Stimulated activated CD4-positive, alpha-beta T cell treated with anti-CD3 and anti-CD28 coated beads, TNF-alpha, amount 100 ng/mL, for 48 hours (primary cell): ENCODE results near the gene PRR16.

Experiments used
- DNase-seq, 3 donors: peaks; one replicate each; pipeline ENCODE4 v3.0.0-alpha.2; 2020; ENCODE audit warnings: low read depth in 3 of 3

PRR16 gene

GRCh38 chr5:120576588-120576987, 112.5 kb downstream of the PRR16 start:
- no peak for DNase-seq

DNA sequence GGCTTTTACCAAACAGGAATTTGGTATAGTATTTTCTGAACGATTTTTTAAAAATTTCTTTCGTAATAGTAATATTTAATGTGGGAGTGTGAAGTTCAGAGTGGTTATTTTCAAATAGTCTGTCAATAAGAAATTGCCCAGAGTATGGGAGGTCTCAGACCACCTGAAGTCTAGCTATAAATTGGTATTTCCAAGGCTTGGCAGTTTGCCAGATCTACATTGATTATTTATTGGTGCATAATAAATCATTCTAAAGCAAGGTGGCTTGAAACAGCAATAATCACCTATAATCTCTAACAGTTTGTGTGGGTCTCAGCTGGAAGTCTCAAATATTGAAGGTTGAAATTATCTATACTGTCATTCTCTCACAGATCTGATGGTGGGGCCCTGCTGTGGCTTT, 118.5 kb downstream of the PRR16 start:
- no peak for DNase-seq

GRCh38 chr5:120586646-120587045, 122.5 kb downstream of the PRR16 start:
- DNase-seq, result no peak

GRCh38 chr5:120591911-120592310, 127.8 kb downstream of the PRR16 start:
- no peak for DNase-seq

DNA sequence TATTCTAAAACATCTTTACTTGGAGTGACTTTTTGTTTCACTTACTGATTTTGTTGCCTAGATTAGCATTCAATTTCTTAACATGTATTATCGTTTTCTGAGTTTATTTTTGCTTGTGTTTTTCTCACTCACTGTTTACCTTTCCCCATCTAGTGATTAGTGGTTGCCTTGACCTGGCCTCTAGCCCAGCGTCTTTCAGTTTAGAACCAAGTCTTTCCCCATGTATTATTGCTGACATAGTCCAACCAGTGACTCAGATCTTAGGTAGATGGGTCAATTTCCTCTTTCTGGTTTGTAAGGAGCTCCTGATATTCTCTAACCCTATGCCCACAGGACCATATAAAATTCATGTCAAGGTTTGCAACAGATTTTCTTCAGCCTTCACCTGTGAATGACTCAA, 135.5 kb downstream of the PRR16 start:
- DNase-seq, result no peak

DNA sequence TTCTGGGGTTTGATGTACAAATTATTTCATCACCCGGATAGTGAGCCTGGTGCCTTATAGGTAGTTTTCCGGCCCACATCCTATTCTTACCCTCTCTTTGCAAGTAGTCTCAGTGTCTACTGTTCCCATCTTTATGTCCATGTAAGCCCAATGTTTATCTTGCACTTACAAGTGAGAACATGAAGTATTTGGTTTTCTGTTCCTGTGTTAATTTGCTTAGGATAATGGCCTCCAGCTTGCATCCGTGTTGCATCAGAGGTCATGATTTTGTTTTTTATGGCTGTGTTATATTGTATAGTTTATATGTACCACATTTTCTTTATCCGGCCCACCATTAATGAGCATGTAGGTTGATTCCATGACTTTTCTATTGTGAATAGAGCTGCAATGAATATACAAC, 136.5 kb downstream of the PRR16 start:
- DNase-seq, result no peak

GRCh38 chr5:120602033-120602432, 137.9 kb downstream of the PRR16 start:
- DNase-seq, result no peak

- no peak for DNase-seq
Observed at GRCh38 chr5:120604884-120605283, 140.8 kb downstream of the PRR16 start.

DNA sequence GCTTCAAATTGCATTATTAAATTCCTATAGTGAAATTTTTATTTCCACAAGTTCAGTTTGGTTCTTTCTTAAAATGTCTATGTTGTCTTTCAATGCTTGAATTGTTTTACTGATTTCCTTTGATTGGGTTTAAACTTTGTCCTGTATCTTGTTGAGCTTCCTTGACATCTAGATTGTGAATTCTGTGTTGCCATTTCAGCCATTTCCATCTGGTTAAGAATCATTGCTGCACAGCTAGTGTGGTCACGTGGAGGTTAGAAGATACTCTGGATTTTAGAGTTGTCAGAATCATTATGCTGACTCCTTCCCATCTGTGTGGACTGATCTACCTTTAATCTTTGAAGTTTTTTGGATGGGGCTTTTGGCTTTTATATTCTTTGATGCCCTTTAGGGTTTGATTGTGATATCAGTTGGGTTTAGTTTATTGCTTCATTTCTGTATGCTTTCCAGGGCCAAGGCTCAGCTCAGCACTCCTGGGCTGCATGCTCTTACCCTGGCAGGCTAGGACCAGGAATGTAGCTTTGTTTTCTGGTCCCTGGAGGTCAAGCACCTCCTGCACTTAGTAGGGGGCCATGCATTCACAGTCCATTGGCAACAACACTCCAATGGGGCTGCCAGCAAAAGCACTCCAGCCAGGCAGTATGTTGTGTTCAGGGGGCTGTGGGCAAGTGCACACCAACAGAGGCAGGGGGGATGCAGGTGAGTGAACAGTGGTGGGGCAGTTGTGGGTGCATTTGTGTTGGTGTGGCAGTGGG, 141.4 kb downstream of the PRR16 start:
- DNase-seq, result no peak

- DNase-seq, result no peak
Observed at GRCh38 chr5:120609570-120609969, 145.5 kb downstream of the PRR16 start.

GRCh38 chr5:120610145-120610544, 146.0 kb downstream of the PRR16 start:
- DNase-seq, result no peak

GRCh38 chr5:120613729-120614128, 149.6 kb downstream of the PRR16 start:
- no peak for DNase-seq

DNA sequence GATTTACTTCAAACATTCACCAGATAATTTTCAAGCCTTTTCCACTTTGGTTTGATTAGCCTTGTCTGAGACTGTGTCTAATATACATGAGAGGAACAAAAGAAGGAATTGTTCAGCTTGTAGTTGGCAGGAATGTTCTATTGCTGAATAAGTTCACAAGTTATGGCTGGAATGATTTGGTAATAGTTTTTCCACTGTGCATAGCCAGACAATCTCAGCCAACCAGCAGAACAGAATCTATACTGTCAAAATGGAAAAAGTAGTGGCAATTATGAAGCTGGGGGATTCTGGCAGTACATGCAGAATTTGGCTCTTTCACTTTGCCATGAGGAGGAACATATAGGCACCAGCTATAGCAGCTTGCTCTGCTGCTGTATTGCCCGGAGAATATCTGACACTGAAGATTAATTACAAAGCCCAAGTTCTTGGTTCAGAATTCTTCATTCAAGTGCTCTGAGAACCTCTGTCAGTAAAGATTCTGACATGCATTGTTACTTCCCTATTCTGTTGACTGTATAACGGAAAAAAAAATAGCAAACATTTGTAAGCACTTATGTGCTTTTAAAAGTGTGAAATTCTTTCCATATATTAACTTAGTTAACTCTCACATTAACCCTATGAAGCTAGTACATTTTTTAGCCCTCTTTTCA, 150.6 kb downstream of the PRR16 start:
- no peak for DNase-seq

DNA sequence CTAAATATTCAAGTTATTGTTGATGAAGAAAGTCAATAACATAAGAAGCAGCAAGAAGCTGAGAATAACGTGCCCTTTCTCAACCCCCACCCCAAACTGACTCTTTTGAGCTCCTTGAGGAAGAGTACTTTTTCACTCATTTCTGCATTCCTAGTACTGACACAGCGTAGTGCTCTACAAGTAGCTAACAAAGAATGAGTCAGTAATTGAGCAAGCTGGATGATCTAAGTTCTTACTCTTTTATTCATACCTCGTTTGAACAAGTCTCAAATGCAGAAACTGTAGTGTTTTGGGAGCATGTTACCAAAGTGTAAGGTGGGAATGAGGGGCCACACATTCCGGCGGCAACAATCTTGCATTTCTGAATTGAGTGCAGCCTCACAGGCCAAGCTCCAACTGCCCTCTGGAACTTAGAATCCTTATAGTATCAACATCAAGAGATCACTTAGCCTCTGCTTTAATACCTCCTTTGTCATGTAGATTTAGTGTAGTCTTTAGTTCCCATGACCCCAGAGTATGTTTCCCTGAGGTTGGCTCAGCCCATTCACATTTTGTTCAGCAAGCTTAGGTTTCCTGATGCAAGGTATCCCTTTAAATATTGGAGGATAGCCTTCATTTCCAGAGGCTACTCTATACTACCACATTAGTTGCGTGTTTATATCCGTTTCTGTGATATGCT, 152.0 kb downstream of the PRR16 start:
- no peak for DNase-seq

DNA sequence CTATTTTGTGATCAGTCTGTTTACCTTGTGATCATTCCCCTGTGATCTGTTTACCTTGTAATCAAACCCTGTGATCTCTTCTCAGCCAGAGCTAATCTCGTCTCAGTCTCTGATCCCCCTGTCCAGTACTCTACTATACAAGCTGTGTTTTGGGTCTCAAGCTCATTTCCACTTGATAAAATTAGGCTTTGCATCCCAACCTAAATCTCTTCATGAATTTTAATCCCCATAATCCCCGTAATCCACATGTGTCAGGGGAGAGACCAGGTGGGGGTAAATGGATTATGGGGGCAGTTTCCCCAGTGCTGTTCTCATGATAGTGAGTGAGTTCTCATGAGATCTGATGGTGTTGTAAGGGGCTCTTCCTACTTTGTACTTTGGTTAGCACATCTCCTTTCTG, 157.2 kb downstream of the PRR16 start:
- no peak for DNase-seq

GRCh38 chr5:120624021-120624563, 160.0 kb downstream of the PRR16 start:
- no peak for DNase-seq

DNA sequence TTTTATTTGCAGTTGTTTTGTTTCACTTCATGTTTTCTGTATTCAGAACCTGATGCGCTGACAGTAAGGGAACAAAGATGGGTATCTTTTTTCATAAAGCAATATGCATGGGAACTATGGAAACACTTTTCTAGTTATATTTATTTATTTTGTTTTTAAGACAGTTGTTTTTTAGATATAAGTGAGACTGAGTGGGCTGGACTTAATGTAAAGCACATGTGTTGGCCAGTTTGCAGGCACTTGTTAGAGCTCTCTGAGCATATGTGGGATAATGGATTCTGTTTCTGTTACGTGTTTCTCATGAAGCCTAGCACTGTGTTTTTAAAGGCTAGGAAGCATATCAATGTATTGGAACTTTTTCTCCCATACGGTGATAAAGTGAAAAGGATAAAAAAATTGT, 164.1 kb downstream of the PRR16 start:
- no peak for DNase-seq

DNA sequence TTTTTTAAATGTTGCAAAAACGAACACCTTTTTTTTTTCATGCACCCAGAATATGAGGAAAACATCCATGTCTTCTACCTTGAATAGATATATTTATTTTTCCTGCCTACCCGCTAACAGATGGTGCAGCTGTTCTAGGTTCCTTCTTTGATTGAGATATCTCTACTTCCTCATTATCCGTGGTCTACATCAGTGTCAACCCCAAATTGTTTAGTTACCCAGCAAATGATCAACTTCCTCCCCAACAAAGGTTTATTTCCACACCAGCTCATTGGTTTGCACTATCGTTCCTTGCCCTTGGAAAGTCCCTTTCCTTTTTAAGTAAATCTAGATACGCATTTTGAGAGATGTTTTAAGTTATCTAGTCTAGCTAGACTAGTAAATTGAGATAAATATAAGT, 166.4 kb downstream of the PRR16 start:
- DNase-seq, result no peak

DNA sequence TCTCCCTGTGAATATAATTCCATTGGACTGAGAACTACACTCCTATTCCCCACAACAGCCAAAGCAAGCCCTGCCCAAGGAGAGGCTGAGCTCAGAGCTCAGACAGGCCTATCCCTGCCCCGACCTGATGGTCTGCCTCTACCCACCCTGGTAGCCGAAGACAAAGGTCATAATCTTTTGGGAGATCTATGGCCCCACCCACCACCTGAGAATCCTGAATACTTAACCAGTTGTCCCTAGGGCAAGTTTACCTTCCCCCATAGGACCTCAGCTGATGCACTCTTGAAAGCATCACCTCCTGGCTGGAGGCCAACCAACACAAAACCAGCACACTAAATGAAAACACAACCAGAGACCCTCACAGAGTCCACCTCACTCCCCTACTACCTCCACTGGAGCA, 167.5 kb downstream of the PRR16 start:
- DNase-seq, result no peak

- DNase-seq, result no peak
Observed at GRCh38 chr5:120632430-120632829, 168.3 kb downstream of the PRR16 start.

DNA sequence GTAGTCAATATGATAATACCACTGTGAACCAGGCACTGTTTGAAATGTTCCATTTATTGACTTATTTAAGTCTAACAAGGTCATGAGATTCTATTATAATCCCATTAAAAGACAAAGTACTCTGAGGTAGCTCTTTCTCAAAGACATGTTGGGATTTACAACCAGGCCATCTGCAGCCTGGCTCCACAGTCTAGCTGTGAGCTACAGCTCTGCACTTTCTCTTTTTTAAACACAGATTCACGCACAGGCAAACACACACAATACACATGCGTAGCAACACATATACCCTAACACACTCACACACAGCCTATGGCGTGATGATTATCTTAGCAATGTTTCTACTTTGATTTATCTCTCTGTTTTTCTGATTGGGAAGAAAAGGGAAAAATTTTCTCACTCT, 174.3 kb downstream of the PRR16 start:
- DNase-seq, result no peak

GRCh38 chr5:120640778-120641177, 176.7 kb downstream of the PRR16 start:
- no peak for DNase-seq

- no peak for DNase-seq
Observed at GRCh38 chr5:120644516-120644915, 180.4 kb downstream of the PRR16 start.
